HG03469 (cell line): ENCODE results near the gene REEP2.
"Not testable (repeated sequence)": the region's sequence is repeated elsewhere in the genome, so short reads cannot be mapped to it uniquely, and the experiment has no call there.

ENCODE experiments used
- ATAC-seq: cut with Tn5 transposase; IDR thresholded peaks from one replicate; pipeline ENCODE4 v1.9.1; 2021; ENCODE audit warnings: mild to moderate bottlenecking, moderate library complexity, moderate number of reproducible peaks; ENCODE audit not compliant: unreplicated experiment

REEP2 gene

GRCh38 chr5:138466125-138466899, 27.5 kb downstream of the REEP2 start:
- no peak for ATAC-seq

DNA sequence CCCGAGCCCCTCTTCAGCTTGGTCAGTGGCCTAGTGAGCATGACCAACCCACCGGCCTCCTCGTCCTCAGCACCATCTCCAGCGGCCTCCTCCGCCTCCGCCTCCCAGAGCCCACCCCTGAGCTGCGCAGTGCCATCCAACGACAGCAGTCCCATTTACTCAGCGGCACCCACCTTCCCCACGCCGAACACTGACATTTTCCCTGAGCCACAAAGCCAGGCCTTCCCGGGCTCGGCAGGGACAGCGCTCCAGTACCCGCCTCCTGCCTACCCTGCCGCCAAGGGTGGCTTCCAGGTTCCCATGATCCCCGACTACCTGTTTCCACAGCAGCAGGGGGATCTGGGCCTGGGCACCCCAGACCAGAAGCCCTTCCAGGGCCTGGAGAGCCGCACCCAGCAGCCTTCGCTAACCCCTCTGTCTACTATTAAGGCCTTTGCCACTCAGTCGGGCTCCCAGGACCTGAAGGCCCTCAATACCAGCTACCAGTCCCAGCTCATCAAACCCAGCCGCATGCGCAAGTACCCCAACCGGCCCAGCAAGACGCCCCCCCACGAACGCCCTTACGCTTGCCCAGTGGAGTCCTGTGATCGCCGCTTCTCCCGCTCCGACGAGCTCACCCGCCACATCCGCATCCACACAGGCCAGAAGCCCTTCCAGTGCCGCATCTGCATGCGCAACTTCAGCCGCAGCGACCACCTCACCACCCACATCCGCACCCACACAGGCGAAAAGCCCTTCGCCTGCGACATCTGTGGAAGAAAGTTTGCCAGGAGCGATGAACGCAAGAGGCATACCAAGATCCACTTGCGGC, 28.2 kb downstream of the REEP2 start:
- no peak for ATAC-seq

GRCh38 chr5:138467711-138468132, 28.9 kb downstream of the REEP2 start:
- ATAC-seq: no peak

GRCh38 chr5:138468133-138468965, 29.5 kb downstream of the REEP2 start:
- ATAC-seq: no peak

- no peak for ATAC-seq
These were observed 30.2 kb downstream of the REEP2 start for GRCh38 chr5:138468966-138469539.

- ATAC-seq: no peak
These were observed 30.9 kb downstream of the REEP2 start for GRCh38 chr5:138469540-138470321.

GRCh38 chr5:138470322-138471051, 31.6 kb downstream of the REEP2 start:
- ATAC-seq: no peak

- ATAC-seq: no peak
These were observed 32.1 kb downstream of the REEP2 start for GRCh38 chr5:138471052-138471361.

DNA sequence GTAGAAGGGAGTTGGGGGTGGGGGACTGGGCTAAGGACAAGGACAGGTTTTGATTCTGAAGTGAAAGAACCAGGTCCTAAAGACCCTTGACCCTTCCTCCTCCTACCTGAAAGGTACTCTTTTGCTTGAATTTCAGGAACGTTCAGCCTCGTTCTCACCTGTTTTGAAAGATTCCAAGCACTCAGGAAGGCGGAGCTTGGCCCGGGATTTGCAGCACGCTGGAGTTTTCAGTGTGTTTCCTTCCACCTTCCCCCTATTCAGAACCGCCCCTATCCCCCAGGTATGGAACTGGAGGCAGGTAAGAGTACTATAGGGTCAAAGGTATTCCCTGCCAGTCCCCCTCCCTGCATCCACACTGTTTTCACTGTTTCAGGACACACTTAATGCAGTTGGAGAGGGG, 33.5 kb downstream of the REEP2 start:
- no peak for ATAC-seq

GRCh38 chr5:138473151-138473550, 34.3 kb downstream of the REEP2 start:
- ATAC-seq: not testable (repeated sequence)

GRCh38 chr5:138476918-138477317, 38.1 kb downstream of the REEP2 start:
- no peak for ATAC-seq

DNA sequence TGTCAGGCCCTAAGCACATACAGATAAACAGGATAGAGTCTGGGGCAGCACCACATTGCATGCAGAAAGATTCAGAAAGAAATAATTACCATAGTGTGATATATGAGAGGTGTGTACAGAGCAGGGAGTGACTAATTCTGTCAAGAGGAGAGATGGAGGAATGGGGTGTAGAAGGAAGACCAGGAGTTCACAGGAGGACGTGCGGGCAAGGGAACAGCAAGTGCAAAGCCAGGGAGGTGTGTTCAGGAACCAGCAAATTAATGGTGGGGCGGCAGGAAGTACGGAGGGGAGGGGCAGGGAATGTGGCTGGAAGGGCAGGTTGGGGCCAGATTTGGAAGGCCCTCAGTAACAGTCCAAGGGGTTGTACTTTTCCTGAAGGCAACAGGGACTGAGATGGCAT, 43.8 kb downstream of the REEP2 start:
- ATAC-seq: no peak

GRCh38 chr5:138488481-138488945, 49.7 kb downstream of the REEP2 start:
- ATAC-seq: no peak

DNA sequence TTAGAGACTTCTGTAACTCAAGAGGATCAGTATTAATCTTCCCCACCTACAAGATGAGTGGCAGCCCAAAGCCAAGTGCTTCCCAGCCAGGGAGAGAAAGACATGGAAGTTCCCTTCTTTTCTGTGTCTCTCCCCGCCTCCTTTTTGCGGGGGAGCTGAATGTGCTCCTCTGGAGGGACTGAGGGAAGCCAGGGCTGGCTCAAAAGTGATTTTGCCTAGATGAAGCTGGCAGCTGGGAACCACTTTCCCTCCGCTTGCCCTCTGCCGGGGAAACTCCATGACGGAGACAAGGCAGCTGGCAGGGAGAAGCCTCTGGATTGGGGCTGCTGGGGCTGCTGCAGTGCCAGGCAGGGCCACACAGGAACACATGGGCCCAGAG, 50.8 kb downstream of the REEP2 start:
- ATAC-seq: no peak

- ATAC-seq: no peak
These were observed 51.9 kb downstream of the REEP2 start for GRCh38 chr5:138490648-138491283.

DNA sequence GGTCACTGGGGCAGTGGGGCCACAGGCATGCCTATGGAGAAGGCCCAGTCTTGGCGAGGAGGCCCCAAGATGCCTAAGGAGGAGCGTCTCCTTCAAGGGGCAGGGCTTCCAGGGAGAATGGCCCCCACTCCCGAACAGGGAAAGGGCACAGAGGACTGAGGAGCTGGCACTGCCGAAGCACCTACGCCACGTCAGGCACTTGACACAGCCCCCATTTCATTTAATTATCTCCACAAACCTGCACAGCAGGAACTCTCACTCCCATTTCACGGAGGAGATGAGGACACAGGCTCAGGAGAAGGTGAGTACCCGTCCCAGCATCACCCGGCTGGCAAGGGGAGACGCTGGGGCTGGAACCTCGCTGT, 52.4 kb downstream of the REEP2 start:
- no peak for ATAC-seq

DNA sequence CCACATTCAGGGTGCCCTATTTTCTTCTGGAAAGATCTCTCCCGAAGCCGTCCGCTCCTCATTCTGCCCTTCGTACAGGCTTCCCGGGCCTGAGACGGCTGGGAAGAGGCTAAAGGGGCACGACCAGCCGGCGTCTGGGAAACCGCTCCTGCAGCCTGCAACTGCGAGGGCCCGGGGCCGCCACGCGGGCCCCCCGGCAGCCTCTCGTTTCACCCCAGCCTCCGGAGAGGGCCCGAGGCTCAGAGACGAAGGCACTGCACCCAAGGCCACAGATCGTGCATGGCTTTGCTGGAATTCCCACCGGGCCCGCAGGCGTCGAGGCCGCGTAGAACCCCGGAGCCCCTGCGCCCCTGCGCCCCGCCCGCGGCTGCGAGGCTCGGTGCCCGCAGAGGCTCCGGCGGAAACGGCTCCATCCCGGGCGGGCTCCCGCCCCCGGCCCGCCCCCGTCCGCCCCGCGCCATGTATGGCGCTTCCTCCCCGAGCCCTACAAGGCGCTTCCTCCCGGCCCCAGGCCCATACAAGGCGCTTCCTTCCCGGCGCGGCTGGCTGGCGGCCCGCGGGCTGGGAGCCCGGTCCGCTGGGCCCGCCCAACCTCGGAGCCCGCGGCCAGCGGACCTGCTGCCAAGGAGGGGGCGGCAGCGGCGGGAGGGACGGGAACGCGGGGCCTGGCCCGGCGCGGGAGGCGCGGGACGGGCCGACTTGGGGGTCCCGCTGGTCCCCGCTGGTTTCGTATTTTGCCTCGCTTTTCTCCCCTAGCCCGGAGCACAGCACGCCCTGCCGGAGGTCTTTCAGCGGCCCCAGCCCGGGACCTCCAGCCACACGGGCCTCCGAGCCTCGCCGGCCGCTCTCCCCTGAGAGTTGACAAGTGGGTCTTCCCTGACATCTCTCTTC, 53.1 kb downstream of the REEP2 start:
- ATAC-seq: peak; percentile 93

DNA sequence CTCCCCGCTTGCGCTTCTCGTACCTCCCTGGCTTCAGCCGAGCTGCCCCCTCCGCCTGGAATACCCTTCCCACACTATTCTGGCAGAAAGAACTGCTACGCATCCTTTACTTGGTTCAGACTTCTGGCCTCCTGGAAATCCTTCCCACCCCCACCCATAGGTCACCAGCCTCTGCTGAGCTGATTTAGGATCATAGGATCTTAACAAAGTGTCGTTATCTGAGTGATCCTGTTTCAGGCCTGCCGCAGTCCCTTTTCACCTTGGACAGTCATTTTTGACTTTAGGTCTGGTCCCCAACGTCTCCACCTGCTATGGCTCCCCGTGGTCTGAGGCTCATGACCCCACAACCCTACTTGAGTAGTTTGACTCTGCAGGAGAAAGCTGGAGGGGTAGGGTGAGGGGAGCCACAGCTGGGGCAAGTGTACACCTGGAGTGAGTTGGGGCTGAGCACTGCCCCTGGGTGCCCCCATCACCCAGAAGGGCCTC, 53.7 kb downstream of the REEP2 start:
- ATAC-seq: no peak
